ENCODE measurements around the gene SYNGR2. TPM values are rescaled to one million over a fixed set of nuclear protein-coding genes. Genes with fewer than 3 reads are reported as not detected.

Gene SYNGR2
- total RNA-seq, 2 donors from 2014 or later = 133 to 284 TPM

DNA sequence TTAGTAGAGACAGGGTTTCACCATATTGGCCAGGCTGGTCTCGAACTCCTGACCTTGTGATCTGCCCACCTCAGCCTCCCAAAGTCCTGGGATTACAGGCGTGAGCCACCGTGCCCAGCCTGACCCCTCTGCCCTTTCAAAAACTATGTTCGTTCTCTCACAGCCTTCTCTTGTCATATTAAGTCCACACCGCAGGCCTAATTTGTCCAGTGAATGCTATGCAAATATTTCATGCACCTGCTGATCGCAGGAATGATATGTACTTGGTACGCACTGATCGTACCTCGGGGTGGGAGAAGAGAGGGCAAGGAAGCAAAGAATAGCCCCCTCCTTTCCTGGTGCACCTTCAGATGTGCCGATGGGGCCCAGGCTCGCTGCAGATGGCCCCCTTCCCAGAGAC lies 42.7 kb downstream of the SYNGR2 start:
- Histone ChIP-seq H3K36me3 (no peaks in the 10 kb centered on the region), H3K9me3 (no peaks in the 10 kb centered on the region), H3K4me1 (replicated peaks) (no peaks in the 10 kb centered on the region), H3K4me3 (no peak overlapping the region), H3K27me3 (replicated peaks; ENCODE audit: insufficient read depth) (no peaks in the 10 kb centered on the region), H3K27ac (no peak overlapping the region)
- WGBS = 48% methylated on average over 11 of the region's 11 CpGs
- DNase-seq (ENCODE audit: low spot score) = no peak
- intact Hi-C loops (cut with DNase I) = no loop called here
- no peak for TF ChIP-seq CTCF (IDR thresholded peaks at IDR 0.05)
- TF ChIP-seq POLR2A (IDR thresholded peaks at IDR 0.05) = no peak
- no peak for TF ChIP-seq POLR2AphosphoS5 (IDR thresholded peaks at IDR 0.05)

DNA sequence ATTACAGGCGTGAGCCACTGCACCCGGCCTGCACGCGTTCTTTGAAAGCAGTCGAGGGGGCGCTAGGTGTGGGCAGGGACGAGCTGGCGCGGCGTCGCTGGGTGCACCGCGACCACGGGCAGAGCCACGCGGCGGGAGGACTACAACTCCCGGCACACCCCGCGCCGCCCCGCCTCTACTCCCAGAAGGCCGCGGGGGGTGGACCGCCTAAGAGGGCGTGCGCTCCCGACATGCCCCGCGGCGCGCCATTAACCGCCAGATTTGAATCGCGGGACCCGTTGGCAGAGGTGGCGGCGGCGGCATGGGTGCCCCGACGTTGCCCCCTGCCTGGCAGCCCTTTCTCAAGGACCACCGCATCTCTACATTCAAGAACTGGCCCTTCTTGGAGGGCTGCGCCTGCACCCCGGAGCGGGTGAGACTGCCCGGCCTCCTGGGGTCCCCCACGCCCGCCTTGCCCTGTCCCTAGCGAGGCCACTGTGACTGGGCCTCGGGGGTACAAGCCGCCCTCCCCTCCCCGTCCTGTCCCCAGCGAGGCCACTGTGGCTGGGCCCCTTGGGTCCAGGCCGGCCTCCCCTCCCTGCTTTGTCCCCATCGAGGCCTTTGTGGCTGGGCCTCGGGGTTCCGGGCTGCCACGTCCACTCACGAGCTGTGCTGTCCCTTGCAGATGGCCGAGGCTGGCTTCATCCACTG lies 45.8 kb downstream of the SYNGR2 start, which contains the start of gene BIRC5:
TSS of gene BIRC5 (plus strand) at position 238 of the 690 bp plus-strand sequence. CDS start at position 302, 64 bp downstream.
- TF ChIP-seq POLR2AphosphoS5 (IDR thresholded peaks at IDR 0.05) (peak; percentile 95), CTCF (IDR thresholded peaks at IDR 0.05) (no peak), POLR2A (IDR thresholded peaks at IDR 0.05) (peak; percentile 30)
- H3K27me3 ChIP-seq (replicated peaks; ENCODE audit: insufficient read depth) = no peaks in the 10 kb centered on the region
- H3K27ac ChIP-seq = no peak within 1 kb of the TSS
- no peaks in the 10 kb centered on the region for H3K4me1 ChIP-seq (replicated peaks)
- H3K4me3 ChIP-seq = peak within 1 kb of the TSS; percentile 16 to 32
- no peaks in the 10 kb centered on the region for H3K9me3 ChIP-seq
- 2% methylated on average over 60 of the region's 60 CpGs for WGBS
- intact Hi-C loops (cut with DNase I) = no loop called here
- peak; percentile 82 for DNase-seq (ENCODE audit: low spot score)
- H3K36me3 ChIP-seq = no peaks in the 10 kb centered on the region

DNA sequence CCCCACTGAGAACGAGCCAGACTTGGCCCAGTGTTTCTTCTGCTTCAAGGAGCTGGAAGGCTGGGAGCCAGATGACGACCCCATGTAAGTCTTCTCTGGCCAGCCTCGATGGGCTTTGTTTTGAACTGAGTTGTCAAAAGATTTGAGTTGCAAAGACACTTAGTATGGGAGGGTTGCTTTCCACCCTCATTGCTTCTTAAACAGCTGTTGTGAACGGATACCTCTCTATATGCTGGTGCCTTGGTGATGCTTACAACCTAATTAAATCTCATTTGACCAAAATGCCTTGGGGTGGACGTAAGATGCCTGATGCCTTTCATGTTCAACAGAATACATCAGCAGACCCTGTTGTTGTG lies 46.3 kb downstream of the SYNGR2 start:
- Histone ChIP-seq H3K4me1 (replicated peaks) (no peaks in the 10 kb centered on the region), H3K27ac (no peak overlapping the region), H3K36me3 (no peaks in the 10 kb centered on the region), H3K27me3 (replicated peaks; ENCODE audit: insufficient read depth) (no peaks in the 10 kb centered on the region), H3K4me3 (no peak overlapping the region), H3K9me3 (no peaks in the 10 kb centered on the region)
- TF ChIP-seq POLR2AphosphoS5 (IDR thresholded peaks at IDR 0.05) = no peak
- intact Hi-C loops (cut with DNase I) = no loop called here
- 10% methylated on average over 5 of the region's 5 CpGs for WGBS
- no peak for DNase-seq (ENCODE audit: low spot score)

GRCh38 chr17:78219396-78220150 lies 51.2 kb downstream of the SYNGR2 start:
- Histone ChIP-seq H3K36me3 (no peaks in the 10 kb centered on the region), H3K27me3 (replicated peaks; ENCODE audit: insufficient read depth) (no peaks in the 10 kb centered on the region), H3K4me3 (no peak overlapping the region), H3K4me1 (replicated peaks) (no peaks in the 10 kb centered on the region), H3K9me3 (no peaks in the 10 kb centered on the region), H3K27ac (no peak overlapping the region)
- 51% methylated on average over 11 of the region's 11 CpGs for WGBS
- TF ChIP-seq CTCF (IDR thresholded peaks at IDR 0.05) (no peak), POLR2A (IDR thresholded peaks at IDR 0.05) (no peak), POLR2AphosphoS5 (IDR thresholded peaks at IDR 0.05) (no peak)
- DNase-seq (ENCODE audit: low spot score) = no peak
- intact Hi-C loops (cut with DNase I) = no loop called here

Small RNAs within 50 kb of the gene (small RNA-seq; reads per million reads assigned to genes)
- 0 reads per million in 2 donors for gene AC087645.1

Other genes starting within 250 kb of the SYNGR2 start
- gene TNRC6C, start 209.9 kb upstream of the SYNGR2 start, total RNA-seq = 10 to 100 TPM; 15.5 to 29.7 TPM
- gene TMC6, start 39.8 kb upstream of the SYNGR2 start, total RNA-seq = 10 to 100 TPM; 36.1 to 65.2 TPM
- gene TMC8, start 37.8 kb upstream of the SYNGR2 start, total RNA-seq = 1 to 10 TPM; 1.2 to 3.3 TPM
- gene C17orf99, start 22.2 kb upstream of the SYNGR2 start, total RNA-seq = not detected
- 10 to 100 TPM; 10.8 to 11.2 TPM for gene TK1, start 18.5 kb downstream of the SYNGR2 start, total RNA-seq
- gene AFMID, start 18.8 kb downstream of the SYNGR2 start, total RNA-seq = 100 to 1,000 TPM; 116 to 122 TPM
- gene BIRC5, start 45.7 kb downstream of the SYNGR2 start, total RNA-seq = 1 to 10 TPM; 4.6 to 7.0 TPM
- gene TMEM235, start 63.0 kb downstream of the SYNGR2 start, total RNA-seq = not detected
- gene SOCS3, start 191.5 kb downstream of the SYNGR2 start, total RNA-seq = 10 to 100 TPM; 10.6 to 59.6 TPM
- gene PGS1, start 210.1 kb downstream of the SYNGR2 start, total RNA-seq = 10 to 100 TPM; 29.2 to 57.4 TPM

Data from prostate gland (tissue), 2 donors.